GM19438 (cell line): ENCODE measurements around the gene LRRC43.

Experiments used
- ATAC-seq: cut with Tn5 transposase; IDR thresholded peaks from one replicate; pipeline ENCODE4 v1.9.1; 2021; ENCODE audit warnings: low read depth; ENCODE audit not compliant: unreplicated experiment

The LRRC43 gene

GRCh38 chr12:122208073-122208820, 25.3 kb downstream of the LRRC43 start:
- no peak for ATAC-seq

- ATAC-seq: no peak
These were observed 32.8 kb downstream of the LRRC43 start for GRCh38 chr12:122215771-122216170.

- ATAC-seq: no peak
These were observed 33.5 kb downstream of the LRRC43 start for GRCh38 chr12:122216445-122216844.

- peak; percentile 90 for ATAC-seq
These were observed 42.9 kb downstream of the LRRC43 start, which contains the start of gene DIABLO for GRCh38 chr12:122225683-122226365. DIABLO (minus strand) TSS chr12:122226052; CDS start chr12:122226014, 38 bp downstream.

- no peak for ATAC-seq
These were observed 43.6 kb downstream of the LRRC43 start for GRCh38 chr12:122226366-122227125.

GRCh38 chr12:122227341-122227740, 44.4 kb downstream of the LRRC43 start:
- no peak for ATAC-seq

GRCh38 chr12:122228092-122228491, 45.2 kb downstream of the LRRC43 start:
- no peak for ATAC-seq

GRCh38 chr12:122230798-122231197, 47.9 kb downstream of the LRRC43 start:
- no peak for ATAC-seq

GRCh38 chr12:122232691-122233090, 49.8 kb downstream of the LRRC43 start:
- no peak for ATAC-seq

GRCh38 chr12:122235741-122236140, 52.8 kb downstream of the LRRC43 start:
- no peak for ATAC-seq

GRCh38 chr12:122238861-122239260, 55.9 kb downstream of the LRRC43 start:
- no peak for ATAC-seq

- ATAC-seq: no peak
These were observed 61.0 kb downstream of the LRRC43 start for GRCh38 chr12:122243965-122244364.

- ATAC-seq: no peak
These were observed 61.8 kb downstream of the LRRC43 start for GRCh38 chr12:122244565-122245371.

- no peak for ATAC-seq
These were observed 62.6 kb downstream of the LRRC43 start for GRCh38 chr12:122245553-122245952.

- ATAC-seq: no peak
These were observed 67.1 kb downstream of the LRRC43 start for GRCh38 chr12:122250047-122250446.

- ATAC-seq: no peak
These were observed 67.6 kb downstream of the LRRC43 start for GRCh38 chr12:122250536-122250935.
